Daoy (cell line): ENCODE data around the gene SULT1A1. TPM values are rescaled to one million over a fixed set of nuclear protein-coding genes. Genes with fewer than 3 reads are reported as not detected.
"Not testable (repeated sequence)": the region's sequence is repeated elsewhere in the genome, so short reads cannot be mapped to it uniquely, and the experiment has no call there.

ENCODE experiments used
- DNase-seq: peaks from one replicate; pipeline ENCODE4 v3.0.0-alpha.2; 2015; ENCODE audit warnings: low read depth
- total RNA-seq: library from RNA; depleted of rRNA; stranded (reverse); fragments of >200 nt; shearing (Covaris generic); gene quantifications from 2 replicates; pipeline ENCODE4 v1.2.3, GENCODE V29; 2014; rRNA removed

The SULT1A1 gene
- total RNA-seq = 2.4 and 4.1 TPM in 2 replicates

DNA sequence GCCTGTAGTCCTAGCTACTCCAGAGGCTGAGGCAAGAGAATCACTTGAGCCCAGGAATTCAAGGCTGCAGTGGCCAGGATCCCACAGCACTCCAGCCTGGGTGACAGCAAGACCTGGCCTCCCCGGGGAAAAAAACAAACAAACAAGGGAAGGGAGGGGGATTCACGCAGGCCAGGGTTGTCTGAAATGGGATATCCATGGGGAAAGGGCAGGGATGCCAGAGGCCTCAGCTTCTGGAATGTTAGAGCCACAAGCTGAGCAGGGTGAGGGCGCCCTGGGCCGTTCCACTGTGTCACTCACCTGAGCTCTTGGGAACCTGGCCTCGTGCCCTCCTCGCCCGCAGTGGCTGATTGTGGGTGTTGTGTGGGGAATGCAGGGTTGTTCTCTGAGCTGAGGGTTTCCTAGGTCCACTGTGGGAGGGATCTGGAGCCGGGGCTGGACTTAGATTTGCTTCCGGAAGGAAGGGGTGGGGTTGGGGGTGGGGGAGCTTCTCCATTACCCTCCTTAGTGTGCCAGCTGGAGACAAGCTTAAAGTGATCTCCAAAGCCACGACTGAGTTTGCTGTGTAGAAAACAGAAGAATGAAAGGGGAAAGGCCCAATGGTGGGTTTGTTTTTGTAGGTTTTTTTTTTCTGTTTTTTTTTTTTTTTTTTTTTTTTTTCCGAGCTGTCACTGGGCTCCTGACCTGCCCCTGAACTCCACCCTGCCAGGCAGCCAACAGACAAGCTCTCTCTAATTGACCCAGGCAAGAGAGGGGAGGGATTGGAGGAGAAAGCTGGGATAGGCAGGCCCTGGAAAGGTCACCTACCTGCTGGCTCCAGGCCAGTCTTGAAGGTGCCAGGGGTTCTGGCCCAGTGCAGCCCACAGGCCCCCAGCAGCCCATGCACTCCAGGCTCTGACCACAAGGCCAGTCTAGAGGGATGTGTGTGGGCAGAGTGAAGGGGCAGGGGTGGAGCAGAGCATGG is at the start of gene SULT1A1:
SULT1A1 (minus strand) TSS at position 414 of the 964 bp plus-strand sequence. CDS start 1,189 bp downstream, outside the sequence.
- DNase-seq = peak; percentile 32

DNA sequence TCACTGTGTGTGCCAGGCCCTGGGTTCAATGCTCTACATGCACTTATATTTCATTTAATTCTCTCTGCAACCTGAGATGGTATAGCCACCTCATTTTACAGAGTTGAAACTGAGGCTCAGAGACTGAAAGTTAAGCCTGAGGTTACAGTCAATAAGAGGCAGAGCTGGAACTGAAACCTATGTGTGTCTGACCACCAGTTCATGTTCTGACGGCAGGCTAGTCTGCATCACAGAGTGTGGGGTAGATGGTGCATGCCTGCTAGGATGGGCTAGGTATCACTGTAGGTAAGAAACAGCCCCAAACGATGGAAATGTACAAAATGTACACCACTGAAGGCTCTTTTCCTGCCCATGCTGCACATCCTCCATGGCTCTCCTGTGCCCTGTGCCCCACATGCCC is 30.1 kb upstream of the SULT1A1 start:
- not testable (repeated sequence) for DNase-seq

DNA sequence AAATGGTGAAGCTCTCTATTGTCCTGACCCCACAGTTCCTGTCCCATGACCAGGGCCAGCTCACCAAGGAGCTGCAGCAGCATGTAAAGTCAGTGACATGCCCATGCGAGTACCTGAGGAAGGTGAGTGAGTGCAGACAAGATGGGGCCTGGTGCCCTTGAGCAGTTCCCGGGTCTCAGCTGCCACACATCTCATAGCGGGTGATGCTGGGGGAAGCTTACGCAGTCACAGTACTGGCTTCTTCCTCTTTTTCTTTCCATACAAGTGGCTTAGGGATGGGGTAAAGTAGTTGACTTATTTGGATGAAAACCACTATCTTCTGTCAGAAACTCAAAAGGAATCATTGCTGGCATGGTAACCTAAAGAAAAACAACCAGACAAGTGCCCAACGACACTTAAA is 28.5 kb upstream of the SULT1A1 start:
- not testable (repeated sequence) for DNase-seq

DNA sequence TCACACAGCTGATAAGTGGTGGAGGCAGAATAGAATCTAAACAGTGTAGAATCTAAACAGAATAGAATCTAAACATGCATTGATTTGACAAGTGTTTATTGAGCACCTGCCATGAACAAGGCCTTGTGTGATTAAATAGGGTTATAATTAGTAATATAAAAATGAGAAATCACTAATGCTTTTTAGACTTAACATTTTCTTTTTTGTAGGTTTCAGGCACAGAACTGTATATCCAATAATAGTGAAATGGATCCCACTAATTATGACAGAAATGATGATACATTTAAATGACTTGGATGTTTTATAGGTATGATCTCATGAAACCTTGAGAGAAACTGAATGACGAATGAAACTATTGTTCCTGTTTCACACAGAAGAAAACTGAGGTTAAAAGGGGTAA is 27.9 kb upstream of the SULT1A1 start, which contains the start of gene NPIPB8:
NPIPB8 (plus strand) TSS at position 301 of the 400 bp plus-strand sequence. CDS start 296 bp downstream, outside the sequence.
- not testable (repeated sequence) for DNase-seq

DNA sequence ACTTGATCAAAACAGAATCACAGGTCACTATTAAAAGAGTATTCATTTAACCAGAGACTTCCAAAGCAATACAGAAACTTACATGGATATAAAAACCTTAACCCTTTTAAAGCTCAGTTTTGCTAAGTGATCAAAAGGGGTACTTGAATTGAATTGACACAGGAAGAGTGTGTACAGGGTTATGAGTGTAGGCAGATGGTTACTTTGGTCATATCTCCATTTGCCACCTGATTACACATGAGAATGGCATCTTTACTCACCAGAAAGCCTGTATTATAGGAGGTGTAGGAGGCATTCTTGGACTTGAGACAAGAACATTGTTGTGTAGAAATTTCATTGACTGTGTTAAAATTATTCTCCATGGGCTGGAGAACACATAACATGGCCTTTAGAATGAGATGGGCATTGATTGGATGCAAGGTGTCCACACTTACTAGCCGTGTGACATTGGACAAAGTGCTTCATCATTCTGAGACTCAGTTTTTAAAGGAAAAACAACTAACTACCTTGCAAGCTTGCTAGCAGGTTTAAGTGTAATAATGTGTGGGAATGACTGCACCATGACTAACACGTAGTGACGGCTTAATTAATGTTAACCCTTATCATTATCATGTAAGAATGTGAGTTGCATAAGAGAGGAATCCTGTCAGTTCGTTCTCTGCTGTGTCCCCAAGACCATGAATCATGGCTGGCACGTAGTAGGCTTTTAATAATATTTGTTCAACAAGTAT is 26.4 kb upstream of the SULT1A1 start:
- DNase-seq = peak; percentile 67

DNA sequence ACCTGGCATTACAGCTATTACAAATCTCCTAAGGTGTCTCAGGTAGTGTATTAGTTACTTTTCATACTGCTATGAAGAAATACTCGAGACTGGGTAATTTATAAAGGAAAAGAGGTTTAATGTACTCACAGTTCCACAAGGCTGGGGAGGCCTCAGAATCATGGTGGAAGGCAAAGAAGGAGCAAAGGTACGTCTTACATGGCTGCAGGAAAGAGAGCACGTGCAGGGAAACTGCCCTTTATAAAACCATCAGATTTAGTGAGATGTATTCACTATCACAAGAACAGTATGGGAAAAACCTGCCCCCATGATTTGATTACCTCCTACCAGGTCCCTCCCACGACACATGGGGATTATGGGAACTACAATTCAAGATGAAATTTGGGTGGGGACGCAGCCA is 21.1 kb upstream of the SULT1A1 start:
- not testable (repeated sequence) for DNase-seq

DNA sequence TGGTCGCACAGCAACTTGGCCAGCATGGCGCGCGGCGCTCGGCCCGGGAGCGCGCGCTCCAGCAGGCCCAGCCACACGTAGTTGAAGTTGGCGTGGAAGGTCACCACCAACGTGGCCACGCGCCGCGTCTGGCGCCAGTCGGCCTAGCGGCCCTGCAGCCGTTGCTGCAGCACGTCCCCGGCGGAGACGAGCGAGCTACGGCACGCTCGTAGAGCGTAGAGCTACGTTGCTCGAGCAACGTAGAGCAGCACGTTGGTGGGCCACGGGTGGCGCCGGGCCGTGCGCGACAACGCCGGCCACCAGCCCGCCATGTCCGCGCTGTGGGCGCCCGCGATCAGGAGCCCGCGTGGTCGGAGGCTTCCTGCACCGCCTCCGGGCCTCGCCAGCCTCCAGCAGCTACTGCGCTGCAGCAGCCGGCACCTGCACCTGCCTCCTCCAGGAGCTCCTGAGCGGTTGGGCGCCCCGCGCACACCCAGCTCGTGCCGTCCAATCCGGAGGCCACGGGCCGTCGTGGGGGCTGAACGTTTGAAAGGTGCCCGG is 13.4 kb upstream of the SULT1A1 start:
- DNase-seq = no peak

DNA sequence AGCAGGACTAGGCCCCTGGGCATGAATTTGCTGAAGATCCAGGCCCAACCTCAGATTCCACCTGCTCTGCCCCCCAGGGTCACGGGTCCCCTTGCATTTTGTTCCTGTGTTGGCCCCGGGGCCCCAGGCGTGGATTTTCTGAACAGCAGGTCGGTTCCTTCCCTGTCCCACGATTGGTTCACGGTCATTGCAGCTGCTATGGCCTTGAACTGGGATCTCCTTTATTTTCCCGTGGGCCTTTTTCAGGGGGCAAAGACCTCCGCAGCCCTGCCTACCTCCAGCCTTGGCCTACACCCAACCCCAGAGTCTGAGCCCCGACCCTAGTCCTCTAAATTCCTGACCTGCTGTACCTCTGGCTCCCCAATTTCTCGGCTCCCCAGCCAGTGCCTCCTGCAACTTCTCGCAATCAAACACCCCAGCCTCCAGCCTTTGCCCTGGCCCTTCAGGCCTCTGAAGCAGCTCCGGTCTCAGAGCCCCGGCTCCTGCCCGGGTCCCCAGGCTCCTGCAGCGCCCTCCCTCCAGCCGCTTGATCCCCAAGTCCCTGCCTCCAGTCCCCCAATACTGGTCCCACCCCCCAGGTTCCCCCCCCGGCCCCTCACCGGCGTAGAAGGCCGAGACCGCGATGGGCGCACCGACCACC is 12.8 kb upstream of the SULT1A1 start:
- not testable (repeated sequence) for DNase-seq

DNA sequence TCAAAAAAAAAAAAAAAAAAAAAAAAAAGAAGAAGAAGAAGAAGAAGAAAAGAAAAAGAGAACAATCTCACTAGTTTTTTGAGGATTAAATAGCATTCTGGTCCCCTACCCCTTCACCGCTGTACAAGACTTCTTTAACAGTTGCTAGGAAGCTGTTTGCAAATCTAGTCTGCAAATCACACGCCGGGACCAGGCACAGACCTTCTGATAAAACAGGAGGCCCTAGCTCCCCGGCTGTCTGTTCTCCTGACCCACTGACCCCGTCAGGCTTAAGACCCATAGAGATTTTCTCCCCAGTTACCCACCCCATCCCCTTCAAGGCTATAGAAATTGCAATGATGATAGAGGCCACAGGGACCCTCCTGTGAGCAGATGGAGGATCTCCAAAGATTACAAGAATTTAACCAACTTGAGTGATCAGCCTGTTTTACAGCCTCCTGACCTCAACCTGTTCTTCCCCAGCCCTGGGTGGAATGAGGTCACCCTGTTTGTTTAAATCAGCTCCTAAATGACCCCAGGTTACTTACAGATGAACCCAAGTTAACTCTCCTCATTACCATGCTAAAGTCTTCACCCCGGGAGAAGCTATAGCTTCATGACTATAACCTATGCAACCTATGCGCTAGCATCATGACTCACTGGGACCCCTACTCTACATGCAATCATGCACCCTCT is 11.8 kb upstream of the SULT1A1 start:
- no peak for DNase-seq

DNA sequence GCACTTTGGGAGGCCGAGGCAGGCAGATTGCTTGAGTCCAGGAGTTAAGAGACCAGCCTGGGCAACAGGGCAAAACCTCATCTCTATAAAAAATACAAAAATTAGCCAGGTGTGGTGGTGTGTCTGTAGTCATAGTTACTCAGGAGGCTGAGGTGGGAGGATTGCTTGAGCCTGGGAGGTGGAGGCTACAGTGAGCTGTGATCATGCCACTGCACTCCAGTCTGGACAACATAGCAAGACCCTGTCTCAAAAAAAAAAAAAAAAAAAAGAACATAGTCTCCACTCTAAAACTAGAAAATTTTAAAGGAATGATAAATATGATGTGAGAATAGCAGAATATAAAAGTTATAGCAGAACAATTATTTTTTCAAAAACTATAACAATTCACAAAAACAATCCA is 10.5 kb upstream of the SULT1A1 start:
- not testable (repeated sequence) for DNase-seq

DNA sequence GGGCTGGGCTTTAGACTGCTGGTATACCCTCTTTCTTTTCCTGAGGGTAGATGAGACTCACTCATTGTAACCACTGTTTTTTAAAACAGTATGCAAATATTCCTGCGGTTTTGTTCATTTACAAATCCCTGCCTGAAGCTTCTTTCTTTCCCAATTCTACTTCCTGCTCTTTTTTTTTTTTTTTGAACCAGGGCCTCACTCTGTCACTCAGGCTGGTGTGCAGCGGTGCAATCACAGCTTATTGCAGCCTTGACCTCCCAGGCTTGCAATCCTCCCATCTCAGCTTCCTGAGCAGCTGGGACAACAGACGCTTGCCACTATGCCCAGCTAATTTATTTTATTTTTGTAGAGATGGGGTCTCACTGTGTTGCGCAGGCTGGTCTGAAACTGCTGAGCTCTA is 8.0 kb upstream of the SULT1A1 start:
- DNase-seq = no peak

DNA sequence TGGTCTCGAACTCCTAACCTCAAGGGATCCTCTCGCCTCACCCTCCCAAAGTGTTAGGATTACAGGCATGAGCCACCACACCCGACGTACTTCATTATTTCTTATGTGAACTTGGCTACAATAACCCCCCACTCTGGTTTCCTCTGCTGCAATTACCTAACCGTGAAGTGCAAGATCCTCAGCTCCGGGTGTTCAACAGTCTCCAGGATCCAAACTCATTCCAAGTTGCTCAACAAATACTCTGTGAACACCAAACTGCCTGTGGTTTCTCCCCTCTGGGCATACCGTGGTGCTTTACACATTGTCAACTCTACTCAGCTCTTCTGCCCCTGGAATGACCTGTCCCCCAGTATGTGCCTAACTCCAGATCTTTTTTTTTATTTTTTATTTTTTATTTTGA is 6.8 kb upstream of the SULT1A1 start:
- DNase-seq = no peak

DNA sequence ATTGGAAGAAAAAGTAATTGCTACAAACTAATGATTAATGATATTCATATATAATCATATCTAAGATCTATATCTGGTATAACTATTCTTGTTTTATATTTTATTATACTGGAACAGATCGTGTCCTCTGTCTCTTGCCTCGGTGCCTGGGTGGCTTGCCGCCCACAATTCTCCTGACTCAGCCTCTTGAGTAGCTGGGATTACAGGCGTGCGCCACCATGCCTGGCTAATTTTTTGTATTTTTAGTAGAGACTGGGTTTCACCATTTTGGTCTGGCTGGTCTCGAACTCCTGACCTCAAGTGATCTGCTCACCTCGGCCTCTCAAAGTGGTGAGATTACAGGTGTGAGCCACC is 6.4 kb upstream of the SULT1A1 start:
- not testable (repeated sequence) for DNase-seq

DNA sequence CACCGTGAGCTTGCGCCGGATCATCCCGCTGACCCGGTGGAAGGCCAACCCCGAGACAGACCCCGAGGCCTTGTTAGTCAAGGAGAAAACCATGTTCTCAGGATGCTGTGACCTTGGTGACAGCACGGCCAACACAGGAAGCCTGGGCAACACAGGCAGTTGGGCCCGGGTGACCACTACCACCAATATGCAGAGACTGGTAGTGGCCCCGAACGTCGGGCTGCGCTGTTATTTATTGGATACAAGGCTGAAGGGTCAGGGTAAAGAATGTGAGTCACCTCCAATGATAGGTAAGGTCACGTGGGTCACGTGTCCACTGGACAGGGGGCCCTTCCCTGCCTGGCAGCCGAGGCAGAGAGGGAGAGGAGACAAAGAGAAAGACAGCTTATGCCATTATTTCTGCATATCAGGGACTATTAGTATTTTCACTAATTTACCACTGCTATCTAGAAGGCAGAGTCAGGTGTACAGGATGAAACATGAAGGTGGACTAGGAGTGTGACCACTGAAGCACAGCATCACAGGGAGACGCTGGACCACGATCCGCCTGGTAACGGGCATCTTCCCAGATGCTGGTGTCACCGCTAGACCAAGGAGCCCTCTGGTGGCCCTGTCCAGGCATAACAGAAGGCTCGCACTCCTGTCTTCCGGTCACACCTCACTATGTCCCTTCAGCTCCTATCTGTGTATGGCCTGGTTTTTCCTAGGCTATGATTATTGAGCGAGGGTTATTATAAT is 5.8 kb upstream of the SULT1A1 start:
- not testable (repeated sequence) for DNase-seq

DNA sequence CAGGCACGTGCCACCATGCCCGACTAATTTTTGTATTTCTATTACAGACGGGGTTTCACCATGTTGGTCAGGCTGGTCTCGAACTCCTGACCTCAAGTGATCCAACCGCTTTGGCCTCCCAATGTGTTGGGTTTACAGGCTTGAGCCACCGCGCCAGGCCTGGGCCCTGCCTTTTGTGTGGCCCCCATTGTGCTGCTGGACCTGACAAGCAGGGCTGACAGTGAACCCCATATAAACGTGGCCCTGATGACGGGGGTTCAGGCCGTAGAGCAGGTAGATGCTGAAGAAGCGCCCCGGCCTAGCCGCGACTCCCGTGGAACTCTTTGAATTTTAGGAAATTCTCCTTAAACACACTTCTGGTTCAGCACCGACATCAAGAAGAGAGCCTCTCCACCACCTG is 4.7 kb upstream of the SULT1A1 start:
- not testable (repeated sequence) for DNase-seq

DNA sequence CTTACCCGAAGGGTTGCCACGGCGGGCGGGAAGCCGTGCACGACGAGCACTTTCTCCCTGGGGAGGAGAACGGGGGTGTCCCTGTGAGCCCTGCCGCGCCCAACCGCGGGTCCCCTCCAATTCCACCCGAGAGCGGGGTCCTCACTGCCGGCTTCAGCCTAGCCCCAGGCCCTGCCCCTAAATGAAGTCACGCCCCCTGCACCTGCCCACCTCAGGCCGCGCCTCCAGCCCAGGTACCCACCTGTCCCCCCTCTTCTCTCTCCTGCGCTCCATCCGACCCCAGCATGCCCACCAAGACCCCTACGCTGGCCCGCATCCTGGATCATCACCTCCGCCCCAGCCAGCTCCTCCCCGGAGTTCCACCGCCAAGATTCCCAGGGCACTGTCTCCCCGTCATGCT is 4.1 kb upstream of the SULT1A1 start:
- not testable (repeated sequence) for DNase-seq

DNA sequence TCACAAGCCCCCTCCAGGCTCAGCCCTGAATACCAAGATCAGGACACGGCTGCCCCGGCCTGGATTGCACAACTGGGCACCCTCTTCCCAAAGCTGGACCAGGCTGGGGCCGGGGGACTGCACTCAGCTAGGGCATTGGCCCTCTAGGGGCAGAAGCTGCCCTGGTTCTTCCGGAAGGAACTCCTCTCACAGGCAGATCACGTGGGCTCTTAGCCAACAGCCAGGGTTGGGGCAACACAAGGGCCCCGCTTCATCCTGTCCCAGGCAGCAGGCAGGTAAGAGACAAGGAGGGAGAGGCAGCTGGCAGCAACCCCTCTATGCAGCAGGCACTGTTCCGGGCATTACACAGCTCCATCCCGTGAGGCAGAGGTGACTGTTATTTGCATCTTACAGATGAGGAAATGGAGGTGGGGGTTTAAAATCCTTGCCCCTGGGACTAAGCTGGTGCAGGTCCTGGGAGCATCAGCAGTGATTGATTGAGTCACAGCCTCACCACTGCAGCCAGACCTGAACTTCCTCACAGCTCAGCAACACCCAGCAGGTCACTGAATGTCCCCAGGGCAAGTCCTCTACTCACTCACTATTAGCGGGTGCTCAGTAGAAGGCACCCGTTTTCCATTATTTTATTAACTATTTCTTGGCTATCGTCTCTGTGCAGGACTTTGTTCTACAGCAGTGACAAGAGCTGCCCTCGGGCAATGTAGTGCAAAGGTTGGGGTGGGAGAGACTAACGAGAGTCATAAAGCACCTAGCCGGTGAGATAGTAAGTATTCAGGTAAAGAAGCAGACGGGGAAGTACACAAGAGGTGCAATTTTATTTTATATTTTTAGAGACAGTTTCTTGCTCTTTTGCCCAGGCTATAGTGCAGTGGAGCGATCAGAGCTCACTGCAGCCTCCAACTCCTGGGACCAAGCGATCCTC is 2.8 kb upstream of the SULT1A1 start:
- DNase-seq = not testable (repeated sequence)

DNA sequence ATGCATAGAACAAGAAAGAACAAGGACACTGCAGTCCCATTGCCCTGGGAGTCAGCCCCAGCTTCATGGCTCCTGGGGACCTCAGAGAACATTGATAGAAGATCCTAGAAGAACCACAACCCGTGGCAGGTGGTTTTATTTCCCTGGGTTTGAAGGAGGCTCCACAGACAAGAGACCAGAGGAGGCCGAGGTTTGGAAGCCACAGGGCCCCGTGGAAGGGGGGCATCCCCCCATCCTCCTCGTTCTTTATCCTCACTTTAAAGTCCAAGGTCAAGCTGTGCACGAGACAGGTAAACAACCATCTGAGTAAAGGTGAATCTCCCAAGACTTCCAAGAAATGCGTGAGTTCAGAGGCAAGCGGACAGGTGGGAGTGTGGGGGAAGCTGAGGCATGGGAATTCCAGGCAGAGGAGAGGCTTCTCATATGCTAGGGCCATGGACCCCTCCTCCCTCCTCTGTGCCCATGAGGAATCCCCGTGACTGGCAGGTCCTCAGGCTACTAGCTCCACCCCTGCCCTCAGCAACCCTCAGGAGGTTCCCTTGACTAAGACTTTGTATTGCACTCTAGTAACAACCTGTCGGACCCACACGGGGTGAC is 849 bp upstream of the SULT1A1 start:
- no peak for DNase-seq
